IPS-15b (cell line): Measurements from ENCODE around the gene REEP6.
"Not testable (repeated sequence)": the region's sequence is repeated elsewhere in the genome, so short reads cannot be mapped to it uniquely, and the experiment has no call there.

ENCODE experiments used
- H3K27me3 ChIP-seq: one replicate; pipeline ENCODE4 v1.6.1; 2013; ENCODE audit warnings: low read length; ENCODE audit not compliant: control insufficient read depth, insufficient read depth
- H3K36me3 ChIP-seq: one replicate; pipeline ENCODE4 v1.6.1; 2013; ENCODE audit warnings: low read length; ENCODE audit not compliant: control insufficient read depth, insufficient read depth
- H3K4me1 ChIP-seq: one replicate; pipeline ENCODE4 v1.6.1; 2013; ENCODE audit warnings: mild to moderate bottlenecking, low read length; ENCODE audit not compliant: control insufficient read depth, insufficient read depth
- H3K4me3 ChIP-seq: one replicate; pipeline ENCODE4 v1.5.1; 2013; ENCODE audit warnings: low read depth, low read length
- H3K9ac ChIP-seq: one replicate; pipeline ENCODE4 v1.6.1; 2013; ENCODE audit warnings: low read depth, mild to moderate bottlenecking, low read length
- H3K9me3 ChIP-seq: one replicate; pipeline ENCODE4 v1.6.1; 2013; ENCODE audit warnings: mild to moderate bottlenecking, low read length; ENCODE audit not compliant: control insufficient read depth, insufficient read depth

REEP6 gene

GRCh38 chr19:1527650-1528309 lies 36.8 kb downstream of the REEP6 start:
- H3K9ac ChIP-seq = no peak overlapping the region
- H3K27me3 ChIP-seq = peaks cover 19% of the 10 kb centered on the region
- H3K4me3 ChIP-seq = no peak overlapping the region
- no peaks in the 10 kb centered on the region for H3K36me3 ChIP-seq
- no peaks in the 10 kb centered on the region for H3K4me1 ChIP-seq
- H3K9me3 ChIP-seq = no peaks in the 10 kb centered on the region

DNA sequence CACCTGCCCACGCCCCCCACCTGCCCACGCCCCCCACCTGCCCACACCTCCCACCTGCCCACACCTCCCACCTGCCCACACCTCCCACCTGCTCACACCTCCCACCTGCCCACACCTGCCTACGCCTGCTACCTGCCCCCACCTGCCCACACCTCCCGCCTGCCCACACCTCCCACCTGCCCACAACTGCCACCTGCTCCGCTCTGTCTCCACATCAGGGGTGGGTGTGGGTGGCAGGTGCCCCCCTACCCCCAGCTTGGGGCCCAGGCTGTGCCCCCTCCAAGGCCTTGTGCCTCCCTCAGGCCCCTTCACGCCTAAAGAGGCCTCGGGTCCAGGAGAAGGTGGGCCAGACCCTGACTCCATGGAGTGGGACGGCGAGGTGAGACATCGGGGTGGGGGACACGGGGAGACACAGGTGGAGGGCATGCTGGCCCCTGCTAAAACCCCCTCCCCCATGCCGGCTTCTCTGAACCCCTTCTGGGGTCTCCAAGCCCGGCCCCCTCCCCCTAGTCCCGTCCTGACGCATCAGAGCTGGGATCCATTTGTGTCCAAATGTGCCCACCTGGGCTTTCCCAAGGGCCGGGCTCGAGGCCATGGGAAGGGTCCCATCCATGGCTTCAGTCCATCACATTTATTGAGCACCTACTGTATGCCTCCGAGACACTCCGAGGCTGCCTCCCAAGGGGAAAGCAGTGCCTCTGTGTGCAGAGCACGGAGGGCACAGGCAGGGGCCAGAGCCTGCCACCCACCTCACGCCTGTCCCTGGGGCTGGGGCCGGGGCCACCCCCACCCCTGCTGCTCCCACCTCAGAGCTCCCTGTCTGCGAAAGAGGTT lies 37.8 kb downstream of the REEP6 start:
- Histone ChIP-seq H3K4me3 (no peak overlapping the region), H3K27me3 (peaks cover 11% of the 10 kb centered on the region), H3K9me3 (no peaks in the 10 kb centered on the region), H3K9ac (no peak overlapping the region), H3K4me1 (no peaks in the 10 kb centered on the region), H3K36me3 (no peaks in the 10 kb centered on the region)

GRCh38 chr19:1529430-1529816 lies 38.4 kb downstream of the REEP6 start:
- Histone ChIP-seq H3K4me3 (no peak overlapping the region), H3K9me3 (no peaks in the 10 kb centered on the region), H3K27me3 (peaks cover 9% of the 10 kb centered on the region), H3K9ac (no peak overlapping the region), H3K36me3 (no peaks in the 10 kb centered on the region), H3K4me1 (no peaks in the 10 kb centered on the region)

DNA sequence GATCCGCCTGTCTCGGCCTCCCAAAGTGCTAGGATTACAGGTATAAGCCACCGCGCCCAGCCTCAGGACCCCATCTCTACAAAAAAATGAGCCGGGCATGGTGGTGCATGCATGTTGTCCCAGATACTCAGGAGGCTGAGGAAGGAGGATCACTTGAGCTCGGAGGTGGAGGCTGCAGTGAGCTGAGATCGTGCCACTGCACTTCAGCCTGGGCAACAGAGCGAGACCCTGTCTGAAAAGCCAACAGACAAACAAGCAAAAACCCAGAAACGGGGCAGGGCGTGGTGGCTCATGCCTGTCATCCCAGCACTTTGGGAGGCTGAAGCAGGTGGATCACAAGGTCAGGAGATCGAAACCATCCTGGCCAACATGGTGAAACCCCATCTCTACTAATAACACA lies 39.9 kb downstream of the REEP6 start:
- H3K36me3 ChIP-seq, H3K9ac ChIP-seq, H3K9me3 ChIP-seq, H3K4me1 ChIP-seq, H3K27me3 ChIP-seq, H3K4me3 ChIP-seq: not testable (repeated sequence)

GRCh38 chr19:1531587-1531986 lies 40.6 kb downstream of the REEP6 start:
- no peak overlapping the region for H3K4me3 ChIP-seq
- no peaks in the 10 kb centered on the region for H3K27me3 ChIP-seq
- H3K36me3 ChIP-seq = no peaks in the 10 kb centered on the region
- no peaks in the 10 kb centered on the region for H3K9me3 ChIP-seq
- no peak overlapping the region for H3K9ac ChIP-seq
- H3K4me1 ChIP-seq = no peaks in the 10 kb centered on the region

GRCh38 chr19:1532003-1532402 lies 41.0 kb downstream of the REEP6 start:
- no peak overlapping the region for H3K4me3 ChIP-seq
- H3K9me3 ChIP-seq = no peaks in the 10 kb centered on the region
- H3K27me3 ChIP-seq = no peaks in the 10 kb centered on the region
- H3K36me3 ChIP-seq = no peaks in the 10 kb centered on the region
- no peaks in the 10 kb centered on the region for H3K4me1 ChIP-seq
- H3K9ac ChIP-seq = no peak overlapping the region

DNA sequence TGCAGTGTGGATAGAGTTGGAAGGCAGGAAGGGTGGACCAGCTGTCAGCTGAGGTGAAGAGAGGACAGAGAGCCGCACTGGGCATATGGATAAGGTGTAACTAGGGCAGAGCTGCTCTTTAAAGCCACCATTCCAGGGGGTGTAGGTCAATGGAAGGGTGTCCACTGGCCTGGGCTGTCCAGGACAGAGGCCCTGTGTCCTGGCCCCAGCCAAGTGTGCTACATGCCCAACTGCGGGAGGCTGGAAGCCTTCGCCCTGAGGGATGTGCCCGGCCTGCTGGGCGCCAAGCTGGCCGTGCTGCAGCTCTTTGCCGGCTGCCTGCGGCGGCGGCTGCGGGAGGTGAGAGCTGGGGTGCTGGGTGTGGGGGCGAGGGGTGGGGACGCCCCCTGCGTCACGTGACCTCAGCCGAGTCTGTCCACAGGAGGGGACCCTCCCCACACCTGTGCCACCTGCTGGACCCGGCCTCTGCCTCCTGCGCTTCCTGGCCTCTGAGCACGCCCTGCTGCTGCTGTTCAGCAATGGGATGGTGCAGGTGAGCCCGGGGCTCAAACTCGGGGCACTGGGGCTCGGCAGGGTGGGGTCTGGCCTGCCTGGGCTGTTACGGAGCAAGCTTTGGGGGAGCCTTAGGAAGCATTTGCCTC lies 42.6 kb downstream of the REEP6 start:
- Histone ChIP-seq H3K4me3 (no peak overlapping the region), H3K9me3 (no peaks in the 10 kb centered on the region), H3K27me3 (no peaks in the 10 kb centered on the region)

GRCh38 chr19:1534972-1535371 lies 44.0 kb downstream of the REEP6 start:
- Histone ChIP-seq H3K36me3 (no peaks in the 10 kb centered on the region), H3K4me3 (no peak overlapping the region), H3K4me1 (no peaks in the 10 kb centered on the region), H3K9ac (no peak overlapping the region), H3K27me3 (no peaks in the 10 kb centered on the region), H3K9me3 (no peaks in the 10 kb centered on the region)

More for the DNA sequence above, 42.6 kb downstream of the REEP6 start:
- Histone ChIP-seq H3K36me3 (no peaks in the 10 kb centered on the region), H3K4me1 (no peaks in the 10 kb centered on the region), H3K9ac (no peak overlapping the region)

- not testable (repeated sequence) for H3K9me3 ChIP-seq, H3K4me3 ChIP-seq, H3K9ac ChIP-seq, H3K27me3 ChIP-seq, H3K4me1 ChIP-seq, H3K36me3 ChIP-seq
Measured at GRCh38 chr19:1535699-1536098, 44.7 kb downstream of the REEP6 start.

DNA sequence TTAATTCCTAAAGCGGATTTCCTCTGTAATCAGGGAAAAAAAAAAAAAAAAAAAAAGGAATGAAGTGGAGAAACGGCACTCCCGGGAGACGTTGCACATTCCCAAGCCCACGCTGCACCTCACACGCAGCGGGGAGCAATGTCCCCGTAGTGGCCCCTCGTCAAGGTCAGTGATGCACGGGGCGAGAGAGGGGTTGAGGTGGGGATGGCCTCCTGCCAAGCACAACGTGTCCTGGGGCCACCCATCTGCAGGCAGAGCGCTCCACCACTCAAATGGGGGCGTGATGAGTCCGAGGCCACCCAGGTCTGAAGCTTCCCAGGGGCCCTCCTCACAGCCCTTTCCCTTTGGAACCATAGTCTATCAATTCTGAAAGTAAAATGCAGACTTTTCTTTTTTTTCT lies 48.0 kb downstream of the REEP6 start:
- Histone ChIP-seq H3K9ac (no peak overlapping the region), H3K4me1 (no peaks in the 10 kb centered on the region), H3K27me3 (no peaks in the 10 kb centered on the region)

GRCh38 chr19:1539749-1540148 lies 48.8 kb downstream of the REEP6 start:
- not testable (repeated sequence) for H3K4me1 ChIP-seq, H3K4me3 ChIP-seq, H3K36me3 ChIP-seq, H3K27me3 ChIP-seq, H3K9me3 ChIP-seq, H3K9ac ChIP-seq

More for the DNA sequence above, 48.0 kb downstream of the REEP6 start:
- Histone ChIP-seq H3K9me3 (no peaks in the 10 kb centered on the region), H3K4me3 (no peak overlapping the region), H3K36me3 (no peaks in the 10 kb centered on the region)
